ENCODE data around the gene ARNT2. TPM values are rescaled to one million over a fixed set of nuclear protein-coding genes. Genes with fewer than 3 reads are reported as not detected.

The ARNT2 gene
- total and polyA plus RNA-seq, 4 donors, result 2.0 to 12.2 (median 5.5) TPM

DNA sequence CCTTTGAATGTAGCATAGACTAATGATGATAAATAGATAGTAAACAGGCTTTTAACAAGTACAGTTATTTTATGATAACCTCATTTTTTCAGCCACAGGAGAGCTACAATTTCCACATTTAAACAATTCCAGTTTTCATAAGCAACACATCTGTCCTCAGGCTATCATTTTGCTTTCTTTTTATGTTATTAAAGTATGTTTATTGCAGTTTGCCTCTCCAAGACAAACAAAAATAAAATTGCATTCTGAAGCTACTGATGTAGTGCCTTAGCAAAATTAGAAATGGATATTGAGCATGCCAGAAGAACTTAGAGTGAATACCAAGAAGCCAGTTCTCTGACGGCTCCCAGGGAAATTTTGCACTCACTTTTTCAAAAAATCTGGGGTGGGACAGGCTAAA lies 150.4 kb downstream of the ARNT2 start:
- TF ChIP-seq, protein P1, sequence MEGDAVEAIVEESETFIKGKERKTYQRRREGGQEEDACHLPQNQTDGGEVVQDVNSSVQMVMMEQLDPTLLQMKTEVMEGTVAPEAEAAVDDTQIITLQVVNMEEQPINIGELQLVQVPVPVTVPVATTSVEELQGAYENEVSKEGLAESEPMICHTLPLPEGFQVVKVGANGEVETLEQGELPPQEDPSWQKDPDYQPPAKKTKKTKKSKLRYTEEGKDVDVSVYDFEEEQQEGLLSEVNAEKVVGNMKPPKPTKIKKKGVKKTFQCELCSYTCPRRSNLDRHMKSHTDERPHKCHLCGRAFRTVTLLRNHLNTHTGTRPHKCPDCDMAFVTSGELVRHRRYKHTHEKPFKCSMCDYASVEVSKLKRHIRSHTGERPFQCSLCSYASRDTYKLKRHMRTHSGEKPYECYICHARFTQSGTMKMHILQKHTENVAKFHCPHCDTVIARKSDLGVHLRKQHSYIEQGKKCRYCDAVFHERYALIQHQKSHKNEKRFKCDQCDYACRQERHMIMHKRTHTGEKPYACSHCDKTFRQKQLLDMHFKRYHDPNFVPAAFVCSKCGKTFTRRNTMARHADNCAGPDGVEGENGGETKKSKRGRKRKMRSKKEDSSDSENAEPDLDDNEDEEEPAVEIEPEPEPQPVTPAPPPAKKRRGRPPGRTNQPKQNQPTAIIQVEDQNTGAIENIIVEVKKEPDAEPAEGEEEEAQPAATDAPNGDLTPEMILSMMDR (IDR thresholded peaks at IDR 0.05; ENCODE audit: control extremely low read depth, extremely low read depth), result no peak
- Histone ChIP-seq H3K4me1 (ENCODE audit: control insufficient read depth in 5 of 5, insufficient read depth in 5 of 5, low read length in 5 of 5) (peaks cover 0 to 13% (median 10%) of the 10 kb centered on the region in 5 donors), H3K27ac (ENCODE audit: low read depth in 1 of 2, low read length in 1 of 2) (no peak overlapping the region), H3K4me3 (no peak overlapping the region), H3K27me3 (ENCODE audit: control insufficient read depth in 3 of 3, insufficient read depth in 3 of 3, low read length in 2 of 3) (peaks cover 0 to 3% (median 0%) of the 10 kb centered on the region in 3 donors), H3K9me3 (ENCODE audit: control insufficient read depth in 4 of 4, insufficient read depth in 3 of 4, low read length in 3 of 4) (no peaks in the 10 kb centered on the region), H3K9ac (ENCODE audit: insufficient read depth in 1 of 2, low read length in 2 of 2) (no peak overlapping the region), H3K36me3 (ENCODE audit: control insufficient read depth in 4 of 4, insufficient read depth in 4 of 4, low read length in 4 of 4) (peaks cover 0 to 33% (median 10%) of the 10 kb centered on the region in 4 donors)
- 72 to 89% methylated on average over 1 of the region's 1 CpG for WGBS, 2 donors
- ATAC-seq (ENCODE audit: insufficient read depth, low FRiP score), result no peak
- no peak for DNase-seq

DNA sequence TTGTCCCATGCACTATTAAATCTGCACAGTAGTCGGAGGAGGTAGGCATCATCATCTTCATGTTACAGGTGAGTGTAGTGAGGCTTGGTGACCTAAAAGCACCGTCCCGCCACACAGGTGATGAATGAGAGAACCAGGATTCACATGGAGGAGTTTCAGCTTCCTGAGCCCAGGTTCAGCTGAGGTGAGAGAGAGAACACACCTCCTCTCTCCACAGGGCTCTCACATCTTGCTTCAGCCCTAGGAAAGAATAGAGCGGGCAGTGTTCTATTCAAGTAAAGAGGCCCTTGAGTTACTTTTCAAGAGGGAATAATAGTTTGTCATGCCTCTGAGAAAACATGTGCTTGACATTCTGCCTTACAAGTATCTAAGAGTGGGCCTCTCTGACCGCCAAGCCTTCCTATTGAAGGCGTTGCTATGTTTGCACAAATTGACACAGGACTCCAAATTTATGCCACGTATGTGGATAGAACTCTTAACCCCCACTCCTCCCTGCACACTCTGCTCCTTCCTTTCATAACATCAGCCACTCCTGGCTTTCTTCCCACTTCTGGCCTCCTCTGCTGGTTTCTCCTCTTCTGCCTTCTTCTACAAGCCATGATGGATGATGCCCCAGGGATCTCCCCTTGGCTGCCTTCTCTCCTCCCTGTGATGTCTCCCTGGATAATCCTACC lies 152.6 kb downstream of the ARNT2 start:
- 67 to 85% methylated on average over 7 of the region's 7 CpGs for WGBS, 2 donors
- no peak overlapping the region for H3K9ac ChIP-seq (ENCODE audit: insufficient read depth in 1 of 2, low read length in 2 of 2)
- H3K36me3 ChIP-seq (ENCODE audit: control insufficient read depth in 4 of 4, insufficient read depth in 4 of 4, low read length in 4 of 4), result peaks cover 0 to 36% (median 12%) of the 10 kb centered on the region in 4 donors
- peak overlapping the region in 1 of 2 donors; percentile 43 for H3K27ac ChIP-seq (ENCODE audit: low read depth in 1 of 2, low read length in 1 of 2)
- ATAC-seq (ENCODE audit: insufficient read depth, low FRiP score) (peak; percentile 72), DNase-seq (peak; percentile 69 to 86 (median 69))
- TF ChIP-seq, protein P1 (IDR thresholded peaks at IDR 0.05; ENCODE audit: control extremely low read depth, extremely low read depth), result no peak
- H3K4me1 ChIP-seq (ENCODE audit: control insufficient read depth in 5 of 5, insufficient read depth in 5 of 5, low read length in 5 of 5), result peaks cover 0 to 23% (median 0%) of the 10 kb centered on the region in 5 donors
- peaks cover 0 to 3% (median 0%) of the 10 kb centered on the region in 3 donors for H3K27me3 ChIP-seq (ENCODE audit: control insufficient read depth in 3 of 3, insufficient read depth in 3 of 3, low read length in 2 of 3)
- H3K9me3 ChIP-seq (ENCODE audit: control insufficient read depth in 4 of 4, insufficient read depth in 3 of 4, low read length in 3 of 4), result no peaks in the 10 kb centered on the region
- no peak overlapping the region for H3K4me3 ChIP-seq

DNA sequence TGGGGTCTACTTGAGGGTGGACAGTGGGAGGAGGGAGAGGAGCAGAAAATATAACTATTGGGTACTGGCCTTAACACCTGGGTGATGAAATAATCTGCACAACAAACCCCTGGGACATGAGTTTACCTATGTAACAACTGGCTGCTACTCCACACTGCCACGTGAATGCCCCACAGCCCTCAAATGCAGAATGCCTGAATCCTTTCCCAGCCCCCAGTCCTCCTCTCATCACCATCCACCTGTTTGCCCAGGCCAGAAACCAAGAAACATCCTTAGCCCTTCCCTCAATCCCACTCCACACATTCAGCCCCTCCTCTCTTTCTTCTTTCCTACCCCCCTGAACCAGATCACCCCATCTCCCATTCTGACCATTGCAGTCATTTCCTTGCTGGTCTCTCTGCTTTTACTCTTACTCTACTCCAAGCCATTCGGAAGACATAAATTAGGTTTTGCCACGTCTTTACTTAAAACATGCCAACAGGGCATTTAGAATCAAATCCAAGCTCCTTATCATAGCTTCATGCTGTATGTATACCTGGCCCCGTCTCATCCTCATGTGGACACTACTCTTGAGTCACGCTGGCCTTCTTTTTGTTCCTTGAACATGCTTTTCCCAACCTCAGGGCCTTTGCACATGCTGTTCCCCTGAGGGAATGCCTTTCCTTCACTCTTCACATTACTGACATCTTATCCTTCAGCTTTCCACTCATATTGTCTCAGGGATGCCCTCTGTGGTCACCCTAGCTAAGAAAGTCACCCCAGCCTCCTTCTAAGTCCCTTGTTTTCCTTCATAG lies 153.5 kb downstream of the ARNT2 start:
- peaks cover 0 to 32% (median 12%) of the 10 kb centered on the region in 4 donors for H3K36me3 ChIP-seq (ENCODE audit: control insufficient read depth in 4 of 4, insufficient read depth in 4 of 4, low read length in 4 of 4)
- no peak overlapping the region for H3K9ac ChIP-seq (ENCODE audit: insufficient read depth in 1 of 2, low read length in 2 of 2)
- no peak for ATAC-seq (ENCODE audit: insufficient read depth, low FRiP score)
- TF ChIP-seq, protein P1 (IDR thresholded peaks at IDR 0.05; ENCODE audit: control extremely low read depth, extremely low read depth), result no peak
- peak overlapping the region in 1 of 2 donors; percentile 43 for H3K27ac ChIP-seq (ENCODE audit: low read depth in 1 of 2, low read length in 1 of 2)
- no peaks in the 10 kb centered on the region for H3K27me3 ChIP-seq (ENCODE audit: control insufficient read depth in 3 of 3, insufficient read depth in 3 of 3, low read length in 2 of 3)
- WGBS, 2 donors, result 89 to 95% methylated on average over 5 of the region's 5 CpGs
- DNase-seq, result no peak
- no peaks in the 10 kb centered on the region for H3K9me3 ChIP-seq (ENCODE audit: control insufficient read depth in 4 of 4, insufficient read depth in 3 of 4, low read length in 3 of 4)
- no peak overlapping the region for H3K4me3 ChIP-seq
- peaks cover 0 to 24% (median 0%) of the 10 kb centered on the region in 5 donors for H3K4me1 ChIP-seq (ENCODE audit: control insufficient read depth in 5 of 5, insufficient read depth in 5 of 5, low read length in 5 of 5)
